ENCODE results near the gene TENM3.

Gene TENM3

DNA sequence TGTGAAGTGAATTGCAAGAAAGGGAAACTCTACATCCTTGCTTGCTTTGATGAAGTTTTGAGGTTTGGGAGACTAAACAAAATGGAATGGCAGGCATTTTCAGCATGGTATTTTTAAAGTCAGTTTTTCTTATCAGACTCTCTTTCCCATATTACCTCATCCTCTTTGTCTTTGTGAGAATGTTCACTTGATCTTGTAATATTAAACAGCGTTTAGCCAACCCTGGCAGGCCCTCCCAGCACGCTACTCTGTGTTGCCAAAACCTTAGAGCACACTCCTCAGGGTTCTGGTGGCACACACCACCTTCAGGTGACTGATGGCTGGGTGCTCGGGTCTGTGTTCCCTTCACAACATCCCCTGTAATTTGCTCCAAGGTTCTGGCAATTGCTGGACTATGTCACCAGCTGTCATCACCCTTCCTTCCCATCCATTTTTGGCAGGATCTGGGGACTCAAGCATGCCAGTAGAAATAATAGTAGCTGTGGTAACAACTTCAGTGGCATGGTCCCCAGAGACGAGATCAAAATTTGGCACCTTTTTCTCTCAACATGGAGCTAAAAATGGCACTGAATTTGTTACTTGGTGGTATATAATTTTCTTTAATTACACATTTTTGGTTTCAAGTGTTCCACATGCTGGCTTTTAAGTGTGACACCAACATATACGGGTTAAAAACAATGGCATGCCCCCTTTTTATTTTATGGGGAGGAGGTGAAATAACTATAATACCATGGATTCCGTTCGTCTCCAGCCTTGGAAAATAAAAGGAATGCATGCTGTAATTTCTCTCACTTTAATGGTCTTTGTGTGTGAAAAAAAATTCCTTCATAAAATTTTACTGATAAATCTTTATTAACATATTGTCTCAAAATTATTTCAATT, 400.8 kb downstream of the TENM3 start:
- peak; percentile 88 for DNase-seq

DNA sequence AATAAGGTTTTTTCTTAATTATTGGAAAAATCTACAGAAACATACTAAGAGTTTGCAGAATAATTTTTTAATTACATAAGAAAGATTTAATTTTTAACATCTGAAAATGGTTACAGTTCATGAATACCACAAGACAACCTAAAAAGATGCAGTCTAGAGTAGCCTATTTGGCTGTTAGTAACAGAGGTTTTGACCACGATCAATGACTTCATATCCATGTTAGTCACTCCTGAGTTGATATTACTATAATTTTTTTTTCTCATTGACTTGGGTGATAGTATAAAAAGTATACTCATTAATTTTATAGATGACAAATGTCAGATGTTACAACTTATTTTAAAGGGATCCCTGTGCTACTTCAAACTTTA, 401.5 kb downstream of the TENM3 start:
- DNase-seq: peak; percentile 75

GRCh38 chr4:182645511-182645910, 402.3 kb downstream of the TENM3 start:
- no peak for DNase-seq

GRCh38 chr4:182647646-182648300, 404.6 kb downstream of the TENM3 start:
- no peak for DNase-seq

- no peak for DNase-seq
These were observed 405.6 kb downstream of the TENM3 start for GRCh38 chr4:182648766-182649165.

- DNase-seq: no peak
These were observed 406.7 kb downstream of the TENM3 start for GRCh38 chr4:182649698-182650477.

GRCh38 chr4:182653596-182653995, 410.4 kb downstream of the TENM3 start:
- peak; percentile 72 for DNase-seq

- no peak for DNase-seq
These were observed 412.1 kb downstream of the TENM3 start for GRCh38 chr4:182655340-182655739.

- DNase-seq: no peak
These were observed 419.3 kb downstream of the TENM3 start for GRCh38 chr4:182662551-182662950.

- no peak for DNase-seq
These were observed 428.0 kb downstream of the TENM3 start for GRCh38 chr4:182671231-182671630.

DNA sequence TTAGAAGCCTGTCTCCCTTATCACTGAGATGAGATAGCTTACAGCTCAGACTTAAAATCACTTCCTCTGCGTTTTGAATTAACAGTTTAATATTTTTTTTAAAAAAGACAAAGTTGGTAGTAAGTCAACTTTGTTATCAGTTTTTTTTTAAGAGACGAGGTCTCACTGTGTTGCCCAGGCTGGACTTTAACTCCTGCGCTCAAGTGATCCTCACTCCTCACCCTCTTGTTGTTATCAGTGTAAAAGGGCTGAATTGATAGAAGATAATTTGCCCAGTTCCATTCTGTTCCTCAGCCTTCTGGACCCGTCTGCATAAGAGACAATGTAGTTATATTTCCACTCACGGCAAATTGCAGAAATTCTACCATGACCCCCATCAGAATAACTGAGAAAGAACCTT, 428.5 kb downstream of the TENM3 start:
- DNase-seq: no peak

DNA sequence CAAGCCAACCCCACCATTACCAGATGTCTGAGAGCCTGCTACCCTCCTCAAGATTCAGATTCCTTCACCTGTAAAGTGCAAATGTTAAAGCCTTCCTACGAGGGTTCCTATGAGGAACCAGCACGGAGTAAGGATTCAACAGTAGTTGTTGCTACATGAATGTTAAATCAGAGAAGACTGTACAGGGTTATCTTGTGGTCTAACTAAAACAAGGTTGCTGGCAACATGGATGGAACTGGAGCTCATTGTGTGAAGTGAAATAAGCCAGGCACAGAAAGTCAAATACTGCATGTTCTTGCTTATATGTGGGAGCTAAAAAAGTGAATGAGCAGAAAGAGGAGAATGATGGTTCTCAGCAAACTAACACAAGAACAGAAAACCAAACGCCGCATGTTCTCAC, 435.4 kb downstream of the TENM3 start:
- no peak for DNase-seq

DNA sequence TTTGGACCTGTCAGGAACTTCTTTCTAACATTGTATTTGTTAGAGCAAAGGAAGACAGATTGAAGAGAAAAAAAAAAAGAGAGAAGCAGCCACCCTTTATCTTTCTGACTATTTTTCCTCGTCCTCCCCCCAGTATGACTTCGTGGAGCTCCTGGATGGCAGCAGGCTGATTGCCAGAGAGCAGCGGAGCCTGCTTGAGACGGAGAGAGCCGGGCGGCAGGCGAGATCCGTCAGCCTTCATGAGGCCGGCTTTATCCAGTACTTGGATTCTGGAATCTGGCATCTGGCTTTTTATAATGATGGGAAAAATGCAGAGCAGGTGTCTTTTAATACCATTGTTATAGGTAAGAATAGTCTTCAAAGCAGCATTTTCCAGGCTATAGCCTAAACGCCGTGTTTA, 436.3 kb downstream of the TENM3 start:
- no peak for DNase-seq

DNA sequence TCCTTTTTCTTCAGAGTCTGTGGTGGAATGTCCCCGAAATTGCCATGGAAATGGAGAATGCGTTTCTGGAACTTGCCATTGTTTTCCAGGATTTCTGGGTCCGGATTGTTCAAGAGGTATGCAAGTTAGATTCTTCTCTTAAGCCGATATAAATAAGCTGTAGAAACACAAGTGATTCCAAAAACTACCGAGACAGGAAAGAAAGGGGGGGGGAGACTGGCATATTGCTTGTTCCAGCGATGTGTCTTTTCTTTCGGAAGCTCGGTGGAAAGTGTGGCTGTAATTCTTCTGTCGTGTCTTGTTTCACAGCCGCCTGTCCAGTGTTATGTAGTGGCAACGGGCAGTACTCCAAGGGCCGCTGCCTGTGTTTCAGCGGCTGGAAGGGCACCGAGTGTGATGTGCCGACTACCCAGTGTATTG, 437.0 kb downstream of the TENM3 start:
- no peak for DNase-seq

GRCh38 chr4:182683661-182684060, 440.5 kb downstream of the TENM3 start:
- peak; percentile 2 for DNase-seq

DNA sequence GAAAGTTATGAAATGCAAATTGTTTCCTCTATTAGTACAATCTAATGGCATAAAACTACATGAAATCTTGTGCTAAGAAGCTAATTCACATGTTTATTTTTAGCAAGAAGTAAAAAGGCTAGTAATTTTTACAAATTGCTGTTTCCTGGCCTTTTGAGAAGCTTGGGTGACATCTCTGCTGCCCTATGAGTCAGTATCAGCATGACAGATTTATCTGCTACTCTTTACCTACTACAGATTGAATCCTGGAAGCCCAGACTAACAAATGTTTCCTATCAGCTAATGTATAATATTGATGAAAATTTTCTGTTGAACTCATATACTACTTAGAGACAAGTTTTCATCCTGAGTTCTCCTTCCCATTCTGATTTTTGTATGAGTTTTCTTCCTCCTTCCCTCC, 441.6 kb downstream of the TENM3 start:
- no peak for DNase-seq

GRCh38 chr4:182688081-182688480, 444.9 kb downstream of the TENM3 start:
- no peak for DNase-seq

- DNase-seq: no peak
These were observed 451.3 kb downstream of the TENM3 start for GRCh38 chr4:182694551-182694950.

- DNase-seq: no peak
These were observed 451.8 kb downstream of the TENM3 start for GRCh38 chr4:182695009-182695408.

- no peak for DNase-seq
These were observed 452.6 kb downstream of the TENM3 start for GRCh38 chr4:182695842-182696241.

DNA sequence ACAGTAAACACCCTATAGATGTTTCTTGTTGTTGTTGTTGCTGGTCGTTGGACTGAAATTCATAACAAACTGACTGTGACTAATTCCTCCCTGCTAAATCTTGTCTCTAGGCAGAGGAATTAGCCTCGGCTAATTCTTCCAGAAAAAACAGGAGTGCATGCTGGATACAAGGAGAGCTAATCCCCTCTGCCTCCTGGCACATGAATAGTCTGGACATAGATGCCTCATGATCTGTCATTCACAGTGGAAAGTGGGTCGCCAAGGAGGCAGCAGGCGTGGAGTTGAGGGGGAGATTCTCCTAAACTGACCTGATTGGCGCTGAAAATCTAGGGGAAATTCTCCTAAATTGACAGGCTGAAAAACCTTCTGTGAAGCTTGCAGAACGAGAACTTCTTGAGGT, 453.9 kb downstream of the TENM3 start:
- DNase-seq: no peak

- DNase-seq: no peak
These were observed 455.0 kb downstream of the TENM3 start for GRCh38 chr4:182698212-182698611.

- no peak for DNase-seq
These were observed 456.0 kb downstream of the TENM3 start for GRCh38 chr4:182699201-182699600.
